HepG2 (cell line): ENCODE measurements around the gene CHST13. TPM values are rescaled to one million over a fixed set of nuclear protein-coding genes. Genes with fewer than 3 reads are reported as not detected.

Experiments used
- ARNT2 ChIP-seq: sonication (generic); formaldehyde crosslinking; IDR thresholded peaks from 2 replicates; pipeline ENCODE4 v1.8.0; 2022; ENCODE audit warnings: mild to moderate bottlenecking, low read depth, missing genetic modification reagents, moderate library complexity
- BORCS8-MEF2B ChIP-seq: sonication (generic); formaldehyde crosslinking; IDR thresholded peaks from 2 replicates; pipeline ENCODE4 v1.8.0; 2022; ENCODE audit warnings: mild to moderate bottlenecking, missing genetic modification reagents
- DNMT1 ChIP-seq: sonication (generic); formaldehyde crosslinking; IDR thresholded peaks from 2 replicates; pipeline ENCODE4 v1.5.1; 2020; ENCODE audit warnings: mild to moderate bottlenecking, missing genetic modification reagents
- HNF4A ChIP-seq: sonication (generic); formaldehyde crosslinking; IDR thresholded peaks from 2 replicates; pipeline ENCODE4 v1.4.0; 2020; ENCODE audit warnings: missing genetic modification reagents
- HOXA3 ChIP-seq: sonication (generic); formaldehyde crosslinking; IDR thresholded peaks from 2 replicates; pipeline ENCODE4 v1.5.0; 2020; ENCODE audit warnings: missing genetic modification reagents
- JDP2 ChIP-seq: sonication (generic); formaldehyde crosslinking; IDR thresholded peaks from 2 replicates; pipeline ENCODE4 v1.8.1; 2022; ENCODE audit warnings: missing genetic modification reagents, borderline replicate concordance
- LCORL ChIP-seq, 2 experiments: fragments of 450-650 bp in 1 of 2; sonication (generic) in 1 of 2; formaldehyde crosslinking in 1 of 2; IDR thresholded peaks; 2 replicates each; pipeline versions ENCODE4 v1.5.0 to v1.6.1; 2017 to 2020; ENCODE audit warnings: antibody characterized with exemption in 1 of 2, missing genetic modification reagents in 1 of 2
- MIXL1 ChIP-seq: IDR thresholded peaks from 2 replicates; pipeline ENCODE4 v1.6.1; 2016
- NR1H2 ChIP-seq: sonication (generic); formaldehyde crosslinking; IDR thresholded peaks from 2 replicates; pipeline ENCODE4 v1.8.1; 2022; ENCODE audit warnings: low read depth, missing genetic modification reagents, borderline replicate concordance
- RAD51 ChIP-seq: fragments of 450-650 bp; IDR thresholded peaks from 2 replicates; pipeline ENCODE4 v1.6.1; 2016; ENCODE audit warnings: borderline replicate concordance
- RFX1 ChIP-seq: fragments of 450-650 bp; IDR thresholded peaks from 2 replicates; pipeline ENCODE4 v1.6.1; 2017
- SP1 ChIP-seq, 2 experiments: fragments of 450-650 bp in 1 of 2; sonication (generic) in 1 of 2; formaldehyde crosslinking in 1 of 2; IDR thresholded peaks; 2 replicates each; pipeline versions ENCODE4 v1.4.0 to v1.6.1; 2016 to 2020; ENCODE audit warnings: missing genetic modification reagents in 1 of 2
- YEATS4 ChIP-seq: sonication (generic); formaldehyde crosslinking; IDR thresholded peaks from 2 replicates; pipeline ENCODE4 v1.4.0; 2020; ENCODE audit warnings: missing genetic modification reagents, borderline replicate concordance
- ZNF10 ChIP-seq: sonication (generic); formaldehyde crosslinking; IDR thresholded peaks from 2 replicates; pipeline ENCODE4 v1.4.0; 2020; ENCODE audit warnings: mild to moderate bottlenecking, low read depth, missing genetic modification reagents, borderline replicate concordance
- ZNF549 ChIP-seq: sonication (generic); formaldehyde crosslinking; IDR thresholded peaks from 2 replicates; pipeline ENCODE4 v1.5.0; 2020; ENCODE audit warnings: missing genetic modification reagents
- ZNF607 ChIP-seq: sonication (generic); formaldehyde crosslinking; IDR thresholded peaks from 2 replicates; pipeline ENCODE4 v1.5.1; 2020; ENCODE audit warnings: missing genetic modification reagents, mild to moderate bottlenecking, borderline replicate concordance
- ZSCAN31 ChIP-seq: sonication (generic); formaldehyde crosslinking; IDR thresholded peaks from 2 replicates; pipeline ENCODE4 v1.5.0; 2020; ENCODE audit warnings: low read depth, mild to moderate bottlenecking, missing genetic modification reagents
- polyA plus RNA-seq, 8 experiments: library from polyadenylated mRNA; depleted of rRNA in 3 of 8; stranded (reverse) in 7 of 8; unstranded in 1 of 8; fragments of >200 nt; fragmentation: Illumina TruSeq in 4 of 8; extraction: Trizol in 4 of 8; gene quantifications; 2 replicates each; pipeline versions ENCODE4 v1.2.1 to v1.2.3, GENCODE V29; 2011 to 2016; ENCODE audit warnings: low read depth in 4 of 8, missing spikeins in 1 of 8, mixed read lengths in 1 of 8; ENCODE audit not compliant: insufficient read depth in 1 of 8
- total RNA-seq, 5 experiments: library from RNA; depleted of rRNA; stranded (reverse); fragments of >200 nt; fragmentation: Illumina TruSeq; extraction: Trizol; gene quantifications; 2 replicates each; pipeline ENCODE4 v1.2.3, GENCODE V29; 2016; ENCODE audit warnings: low read depth in 1 of 5
- TF ChIP-seq, protein P1 (sequence below): sonication (generic); formaldehyde crosslinking; IDR thresholded peaks from 2 replicates; pipeline ENCODE4 v1.9.0; 2022; ENCODE audit warnings: missing genetic modification reagents, mild to moderate bottlenecking, borderline replicate concordance
- TF ChIP-seq, protein P2 (sequence below): sonication (generic); formaldehyde crosslinking; conservative IDR thresholded peaks from 2 replicates; pipeline ENCODE4 v1.4.0; 2020; ENCODE audit warnings: missing genetic modification reagents
- TF ChIP-seq, protein P3 (sequence below): sonication (generic); formaldehyde crosslinking; IDR thresholded peaks from 2 replicates; pipeline ENCODE4 v1.4.0; 2020; ENCODE audit warnings: missing genetic modification reagents
- TF ChIP-seq, protein P4 (sequence below): IDR thresholded peaks from 2 replicates; pipeline ENCODE4 v1.6.1; 2016

CHST13 gene
- total and polyA plus RNA-seq, 2 of the 13 experiments (the other 11 are each of a cell fraction or from before 2014, with no cell fraction given), result 32.0 to 43.1 TPM

DNA sequence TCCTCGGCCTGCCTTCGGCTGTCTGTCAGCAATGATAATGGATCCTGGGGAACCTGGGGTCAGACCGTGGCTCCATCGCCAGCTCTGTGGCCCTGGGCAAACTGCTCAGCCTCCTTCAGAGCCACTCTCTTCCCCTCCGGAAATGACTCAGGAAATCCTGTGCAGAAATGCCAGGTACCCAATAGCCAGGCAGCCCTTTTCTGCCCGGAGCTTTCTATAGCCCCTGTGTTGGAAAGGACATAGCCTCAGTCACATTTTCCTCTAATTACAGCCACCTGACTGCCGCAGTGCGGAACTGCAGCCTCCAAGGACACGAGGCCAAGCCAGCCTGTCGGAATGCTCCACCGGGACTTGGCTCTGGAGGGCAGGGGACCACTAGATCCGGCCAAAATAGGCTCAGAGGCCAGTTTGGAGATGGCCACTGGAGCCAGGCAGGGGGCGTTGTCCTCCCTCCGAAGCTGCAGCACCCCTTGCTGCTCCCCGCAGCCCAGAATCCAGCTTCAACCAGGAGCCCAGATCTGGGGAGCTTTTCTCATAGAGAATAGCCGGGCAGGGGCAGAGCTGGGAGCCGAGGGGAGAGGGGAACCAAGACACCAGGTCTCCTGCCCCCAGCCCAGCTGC lies 36.7 kb upstream of the CHST13 start (continued):
- TF ChIP-seq, protein P1, sequence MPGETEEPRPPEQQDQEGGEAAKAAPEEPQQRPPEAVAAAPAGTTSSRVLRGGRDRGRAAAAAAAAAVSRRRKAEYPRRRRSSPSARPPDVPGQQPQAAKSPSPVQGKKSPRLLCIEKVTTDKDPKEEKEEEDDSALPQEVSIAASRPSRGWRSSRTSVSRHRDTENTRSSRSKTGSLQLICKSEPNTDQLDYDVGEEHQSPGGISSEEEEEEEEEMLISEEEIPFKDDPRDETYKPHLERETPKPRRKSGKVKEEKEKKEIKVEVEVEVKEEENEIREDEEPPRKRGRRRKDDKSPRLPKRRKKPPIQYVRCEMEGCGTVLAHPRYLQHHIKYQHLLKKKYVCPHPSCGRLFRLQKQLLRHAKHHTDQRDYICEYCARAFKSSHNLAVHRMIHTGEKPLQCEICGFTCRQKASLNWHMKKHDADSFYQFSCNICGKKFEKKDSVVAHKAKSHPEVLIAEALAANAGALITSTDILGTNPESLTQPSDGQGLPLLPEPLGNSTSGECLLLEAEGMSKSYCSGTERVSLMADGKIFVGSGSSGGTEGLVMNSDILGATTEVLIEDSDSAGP (CRISPR knock-in tag), result peak; percentile 16; the same call in 1 of the 2 replicates
- no peak for TF ChIP-seq JDP2
- 0 out of 2 replicates have a peak, but pooled peaks have one; percentile 36 for TF ChIP-seq YEATS4 (CRISPR knock-in tag)
- peak; percentile 32; the same call in 1 of the 2 replicates for TF ChIP-seq ARNT2
- TF ChIP-seq, protein P2, sequence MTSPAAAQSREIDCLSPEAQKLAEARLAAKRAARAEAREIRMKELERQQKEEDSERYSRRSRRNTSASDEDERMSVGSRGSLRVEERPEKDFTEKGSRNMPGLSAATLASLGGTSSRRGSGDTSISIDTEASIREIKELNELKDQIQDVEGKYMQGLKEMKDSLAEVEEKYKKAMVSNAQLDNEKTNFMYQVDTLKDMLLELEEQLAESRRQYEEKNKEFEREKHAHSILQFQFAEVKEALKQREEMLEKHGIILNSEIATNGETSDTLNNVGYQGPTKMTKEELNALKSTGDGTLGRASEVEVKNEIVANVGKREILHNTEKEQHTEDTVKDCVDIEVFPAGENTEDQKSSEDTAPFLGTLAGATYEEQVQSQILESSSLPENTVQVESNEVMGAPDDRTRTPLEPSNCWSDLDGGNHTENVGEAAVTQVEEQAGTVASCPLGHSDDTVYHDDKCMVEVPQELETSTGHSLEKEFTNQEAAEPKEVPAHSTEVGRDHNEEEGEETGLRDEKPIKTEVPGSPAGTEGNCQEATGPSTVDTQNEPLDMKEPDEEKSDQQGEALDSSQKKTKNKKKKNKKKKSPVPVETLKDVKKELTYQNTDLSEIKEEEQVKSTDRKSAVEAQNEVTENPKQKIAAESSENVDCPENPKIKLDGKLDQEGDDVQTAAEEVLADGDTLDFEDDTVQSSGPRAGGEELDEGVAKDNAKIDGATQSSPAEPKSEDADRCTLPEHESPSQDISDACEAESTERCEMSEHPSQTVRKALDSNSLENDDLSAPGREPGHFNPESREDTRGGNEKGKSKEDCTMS (CRISPR knock-in tag), result no peak
- no peak for TF ChIP-seq NR1H2 (CRISPR knock-in tag)
- TF ChIP-seq SP1 (IDR thresholded peaks at IDR 0.05), result no peak
- peak; percentile 25; the same call in 1 of the 2 replicates for TF ChIP-seq SP1 (CRISPR knock-in tag; IDR thresholded peaks at IDR 0.05)
- 0 out of 2 replicates have a peak, but pooled peaks have one; percentile 26 for TF ChIP-seq HOXA3 (CRISPR knock-in tag)
- TF ChIP-seq RAD51, result no peak
- TF ChIP-seq ZNF549, result no peak
- TF ChIP-seq RFX1, result no peak
- TF ChIP-seq DNMT1, result 0 out of 2 replicates have a peak, but pooled peaks have one; percentile 31
- TF ChIP-seq ZNF607 (CRISPR knock-in tag), result peak; percentile 27; the same call in 1 of the 2 replicates
- TF ChIP-seq LCORL (IDR thresholded peaks at IDR 0.05), result no peak
- peak; percentile 70 for TF ChIP-seq LCORL (CRISPR knock-in tag; IDR thresholded peaks at IDR 0.05)
- 0 out of 2 replicates have a peak, but pooled peaks have one; percentile 69 for TF ChIP-seq MIXL1
- no peak for TF ChIP-seq ZNF10 (CRISPR knock-in tag)
- TF ChIP-seq, protein P3, sequence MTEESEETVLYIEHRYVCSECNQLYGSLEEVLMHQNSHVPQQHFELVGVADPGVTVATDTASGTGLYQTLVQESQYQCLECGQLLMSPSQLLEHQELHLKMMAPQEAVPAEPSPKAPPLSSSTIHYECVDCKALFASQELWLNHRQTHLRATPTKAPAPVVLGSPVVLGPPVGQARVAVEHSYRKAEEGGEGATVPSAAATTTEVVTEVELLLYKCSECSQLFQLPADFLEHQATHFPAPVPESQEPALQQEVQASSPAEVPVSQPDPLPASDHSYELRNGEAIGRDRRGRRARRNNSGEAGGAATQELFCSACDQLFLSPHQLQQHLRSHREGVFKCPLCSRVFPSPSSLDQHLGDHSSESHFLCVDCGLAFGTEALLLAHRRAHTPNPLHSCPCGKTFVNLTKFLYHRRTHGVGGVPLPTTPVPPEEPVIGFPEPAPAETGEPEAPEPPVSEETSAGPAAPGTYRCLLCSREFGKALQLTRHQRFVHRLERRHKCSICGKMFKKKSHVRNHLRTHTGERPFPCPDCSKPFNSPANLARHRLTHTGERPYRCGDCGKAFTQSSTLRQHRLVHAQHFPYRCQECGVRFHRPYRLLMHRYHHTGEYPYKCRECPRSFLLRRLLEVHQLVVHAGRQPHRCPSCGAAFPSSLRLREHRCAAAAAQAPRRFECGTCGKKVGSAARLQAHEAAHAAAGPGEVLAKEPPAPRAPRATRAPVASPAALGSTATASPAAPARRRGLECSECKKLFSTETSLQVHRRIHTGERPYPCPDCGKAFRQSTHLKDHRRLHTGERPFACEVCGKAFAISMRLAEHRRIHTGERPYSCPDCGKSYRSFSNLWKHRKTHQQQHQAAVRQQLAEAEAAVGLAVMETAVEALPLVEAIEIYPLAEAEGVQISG (CRISPR knock-in tag), result peak; percentile 65; the same call in 1 of the 2 replicates
- TF ChIP-seq, protein P4, sequence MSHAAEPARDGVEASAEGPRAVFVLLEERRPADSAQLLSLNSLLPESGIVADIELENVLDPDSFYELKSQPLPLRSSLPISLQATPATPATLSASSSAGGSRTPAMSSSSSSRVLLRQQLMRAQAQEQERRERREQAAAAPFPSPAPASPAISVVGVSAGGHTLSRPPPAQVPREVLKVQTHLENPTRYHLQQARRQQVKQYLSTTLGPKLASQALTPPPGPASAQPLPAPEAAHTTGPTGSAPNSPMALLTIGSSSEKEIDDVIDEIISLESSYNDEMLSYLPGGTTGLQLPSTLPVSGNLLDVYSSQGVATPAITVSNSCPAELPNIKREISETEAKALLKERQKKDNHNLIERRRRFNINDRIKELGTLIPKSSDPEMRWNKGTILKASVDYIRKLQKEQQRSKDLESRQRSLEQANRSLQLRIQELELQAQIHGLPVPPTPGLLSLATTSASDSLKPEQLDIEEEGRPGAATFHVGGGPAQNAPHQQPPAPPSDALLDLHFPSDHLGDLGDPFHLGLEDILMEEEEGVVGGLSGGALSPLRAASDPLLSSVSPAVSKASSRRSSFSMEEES (CRISPR knock-in tag), result 0 out of 2 replicates have a peak, but pooled peaks have one; percentile 52
- TF ChIP-seq ZSCAN31 (CRISPR knock-in tag), result 0 out of 2 replicates have a peak, but pooled peaks have one; percentile 47
- TF ChIP-seq HNF4A, result peak; percentile 21; the same call in 1 of the 2 replicates
- TF ChIP-seq BORCS8-MEF2B (CRISPR knock-in tag), result 0 out of 2 replicates have a peak, but pooled peaks have one; percentile 26
